Measurements from ENCODE around the gene SLC23A3. TPM values are rescaled to one million over a fixed set of nuclear protein-coding genes. Genes with fewer than 3 reads are reported as not detected.
A peak's percentile ranks its signal among the peaks of the same experiment; 100 is the strongest.

Gene SLC23A3
- total RNA-seq, 1 donor from 2014 or later = 1.4 TPM

GRCh38 chr2:219199470-219200211, 29.8 kb upstream of the SLC23A3 start:
- no peak overlapping the region for H2AFZ ChIP-seq (replicated peaks)
- TF ChIP-seq CTCF (IDR thresholded peaks at IDR 0.05) (no peak), EZH2 (IDR thresholded peaks at IDR 0.05) (no peak), EZH2phosphoT487 (IDR thresholded peaks at IDR 0.05) (no peak)
- H3K4me2 ChIP-seq = no peak overlapping the region
- H3K4me1 ChIP-seq = no peaks in the 10 kb centered on the region
- H3K27me3 ChIP-seq = no peaks in the 10 kb centered on the region
- DNase-seq (ENCODE audit: low spot score) = no peak
- no peaks in the 10 kb centered on the region for H4K20me1 ChIP-seq (ENCODE audit: low read depth)
- H3K79me2 ChIP-seq (ENCODE audit: low read depth) = no peaks in the 10 kb centered on the region
- Mint-ChIP-seq H3K4me3 (no peak overlapping the region), H3K36me3 (no peaks in the 10 kb centered on the region), H3K9me3 (peaks cover 12% of the 10 kb centered on the region), H3K27ac (peak overlapping the region; percentile 2), H3K27me3 (ENCODE audit: insufficient read depth, low read depth) (peaks cover 2% of the 10 kb centered on the region), H3K4me1 (peaks cover 14% of the 10 kb centered on the region)
- peaks cover 3% of the 10 kb centered on the region for H3F3A ChIP-seq (ENCODE audit: low read depth)
- H3K36me3 ChIP-seq = no peaks in the 10 kb centered on the region
- H3K9ac ChIP-seq = no peak overlapping the region
- H3K27ac ChIP-seq = no peak overlapping the region
- no peaks in the 10 kb centered on the region for H3K9me3 ChIP-seq (ENCODE audit: low read depth)
- no peak overlapping the region for H3K4me3 ChIP-seq

- TF ChIP-seq EZH2phosphoT487 (IDR thresholded peaks at IDR 0.05) (no peak), CTCF (IDR thresholded peaks at IDR 0.05) (no peak), EZH2 (IDR thresholded peaks at IDR 0.05) (no peak)
- Histone ChIP-seq H4K20me1 (ENCODE audit: low read depth) (no peaks in the 10 kb centered on the region), H3K4me2 (no peak overlapping the region), H3F3A (ENCODE audit: low read depth) (peaks cover 3% of the 10 kb centered on the region), H3K27ac (no peak overlapping the region), H3K36me3 (no peaks in the 10 kb centered on the region), H3K9me3 (ENCODE audit: low read depth) (no peaks in the 10 kb centered on the region), H3K79me2 (ENCODE audit: low read depth) (no peaks in the 10 kb centered on the region), H3K4me3 (no peak overlapping the region), H3K9ac (no peak overlapping the region), H3K4me1 (no peaks in the 10 kb centered on the region), H3K27me3 (no peaks in the 10 kb centered on the region), H2AFZ (replicated peaks) (no peak overlapping the region)
- no peak for DNase-seq (ENCODE audit: low spot score)
- Mint-ChIP-seq H3K4me3 (no peak overlapping the region), H3K27ac (no peak overlapping the region), H3K9me3 (peaks cover 12% of the 10 kb centered on the region), H3K36me3 (no peaks in the 10 kb centered on the region), H3K4me1 (peaks cover 14% of the 10 kb centered on the region), H3K27me3 (ENCODE audit: insufficient read depth, low read depth) (peaks cover 2% of the 10 kb centered on the region)
These were observed 29.1 kb upstream of the SLC23A3 start for GRCh38 chr2:219198974-219199373.

- Histone ChIP-seq H3K27me3 (no peaks in the 10 kb centered on the region), H3F3A (ENCODE audit: low read depth) (no peaks in the 10 kb centered on the region), H3K27ac (no peak overlapping the region), H4K20me1 (ENCODE audit: low read depth) (no peaks in the 10 kb centered on the region), H3K79me2 (ENCODE audit: low read depth) (no peaks in the 10 kb centered on the region), H3K9ac (no peak overlapping the region), H3K4me3 (no peak overlapping the region), H3K4me1 (no peaks in the 10 kb centered on the region), H2AFZ (replicated peaks) (no peak overlapping the region), H3K36me3 (no peaks in the 10 kb centered on the region), H3K9me3 (ENCODE audit: low read depth) (no peaks in the 10 kb centered on the region), H3K4me2 (no peak overlapping the region)
- Mint-ChIP-seq H3K36me3 (no peaks in the 10 kb centered on the region), H3K27me3 (ENCODE audit: insufficient read depth, low read depth) (no peaks in the 10 kb centered on the region), H3K4me3 (no peak overlapping the region), H3K9me3 (peaks cover 8% of the 10 kb centered on the region), H3K4me1 (peaks cover 14% of the 10 kb centered on the region), H3K27ac (peak overlapping the region; percentile 11)
- TF ChIP-seq CTCF (IDR thresholded peaks at IDR 0.05) (no peak), EZH2 (IDR thresholded peaks at IDR 0.05) (no peak), EZH2phosphoT487 (IDR thresholded peaks at IDR 0.05) (no peak)
- DNase-seq (ENCODE audit: low spot score) = no peak
These were observed 27.6 kb upstream of the SLC23A3 start for GRCh38 chr2:219197388-219197787.
